Fibroblast of lung (primary cell): Measurements from ENCODE around the gene STAP2.

Source experiments
- CTCF ChIP-seq, 2 donors: IDR thresholded peaks in 1 of 2; conservative IDR thresholded peaks in 1 of 2; 1 replicate in 1 of 2; 2 replicates in 1 of 2; pipeline ENCODE4 v1.5.1; 2011 to 2012; ENCODE audit warnings: low read length in 2 of 2, control low read depth in 1 of 2, inconsistent platforms in 1 of 2, low read depth in 1 of 2, mild to moderate bottlenecking in 1 of 2
- EZH2 ChIP-seq: IDR thresholded peaks from 2 replicates; pipeline ENCODE4 v1.5.1; 2012; ENCODE audit warnings: low read length, control low read depth, mild to moderate bottlenecking; ENCODE audit errors: missing control alignments

GRCh38 chr19:4361152-4362046 lies 22.8 kb upstream of the STAP2 start:
- TF ChIP-seq CTCF (conservative IDR thresholded peaks at IDR 0.05 in 1 of 2, IDR thresholded peaks at IDR 0.05 in 1 of 2; ENCODE audit: low read depth in 1 of 2, low read length in 2 of 2): no peak
- TF ChIP-seq EZH2: no peak
